Germinal center (tissue), 1 donor: ENCODE measurements around the gene MYO1B.

Experiments
- DNase-seq: peaks from one replicate; pipeline ENCODE4 v3.0.0; 2012; ENCODE audit warnings: mixed read lengths, low spot score

The MYO1B gene

GRCh38 chr2:191362841-191363240 lies 117.6 kb downstream of the MYO1B start:
- DNase-seq: no peak

GRCh38 chr2:191363267-191363666 lies 118.1 kb downstream of the MYO1B start:
- DNase-seq: no peak

GRCh38 chr2:191365089-191365488 lies 119.9 kb downstream of the MYO1B start:
- DNase-seq: no peak

DNA sequence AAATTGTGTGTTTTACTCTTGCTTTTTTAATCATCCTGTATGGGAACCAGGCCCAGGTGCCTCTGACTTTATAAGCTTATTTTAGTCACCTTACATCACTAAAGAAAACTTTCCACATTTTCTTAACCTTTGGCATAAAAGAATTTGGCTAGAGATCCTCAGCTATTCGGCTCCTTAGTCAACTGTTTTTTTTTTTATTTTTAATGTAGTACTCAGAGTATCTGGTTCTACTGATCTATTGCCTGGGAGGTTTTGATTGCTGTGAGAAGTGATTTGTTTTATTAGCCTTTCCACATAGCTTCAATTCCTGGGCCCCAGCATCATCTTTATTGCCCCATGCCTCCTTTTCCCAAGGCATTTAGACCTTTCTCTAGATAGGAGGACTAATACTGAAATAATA lies 121.0 kb downstream of the MYO1B start:
- no peak for DNase-seq

DNA sequence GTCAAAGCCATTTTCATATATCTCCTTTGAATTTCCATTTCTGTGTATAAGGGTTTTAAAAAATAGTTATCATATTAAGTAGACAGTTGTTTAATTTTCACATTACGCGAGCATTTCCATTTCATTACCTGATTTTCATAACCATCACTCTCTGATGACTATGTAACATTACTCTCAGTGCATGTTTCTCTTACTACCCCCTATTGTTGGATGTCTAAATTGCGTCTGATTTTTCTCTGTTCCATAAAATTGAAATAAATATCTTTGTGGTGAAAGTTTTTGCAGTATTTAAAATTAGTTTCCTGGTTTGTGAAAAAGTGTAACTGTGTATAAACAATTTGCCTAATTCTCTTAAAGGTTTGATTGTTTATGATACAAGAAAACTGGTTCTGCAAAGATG lies 123.8 kb downstream of the MYO1B start:
- DNase-seq: no peak

- DNase-seq: no peak
These were observed 129.2 kb downstream of the MYO1B start for GRCh38 chr2:191374366-191374765.

DNA sequence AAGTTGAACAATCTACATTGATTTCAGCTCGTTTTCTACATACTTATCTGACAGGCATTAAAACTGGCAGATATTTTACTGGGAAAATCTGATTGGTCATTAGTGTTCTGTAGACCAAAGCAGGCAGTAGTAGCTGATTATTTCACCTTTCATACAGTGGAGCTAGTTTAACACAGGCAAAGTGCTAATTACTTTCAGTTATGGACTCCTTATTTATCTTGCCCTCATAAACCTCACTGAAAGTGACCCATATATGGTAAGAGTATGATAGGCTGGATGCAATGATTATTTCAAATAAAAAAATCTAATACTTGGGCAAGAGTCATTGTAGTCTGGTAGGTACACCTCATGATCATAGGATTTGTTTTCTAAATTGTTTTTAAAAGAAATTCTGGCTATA lies 129.7 kb downstream of the MYO1B start:
- no peak for DNase-seq

GRCh38 chr2:191376981-191377629 lies 131.9 kb downstream of the MYO1B start:
- DNase-seq: no peak

DNA sequence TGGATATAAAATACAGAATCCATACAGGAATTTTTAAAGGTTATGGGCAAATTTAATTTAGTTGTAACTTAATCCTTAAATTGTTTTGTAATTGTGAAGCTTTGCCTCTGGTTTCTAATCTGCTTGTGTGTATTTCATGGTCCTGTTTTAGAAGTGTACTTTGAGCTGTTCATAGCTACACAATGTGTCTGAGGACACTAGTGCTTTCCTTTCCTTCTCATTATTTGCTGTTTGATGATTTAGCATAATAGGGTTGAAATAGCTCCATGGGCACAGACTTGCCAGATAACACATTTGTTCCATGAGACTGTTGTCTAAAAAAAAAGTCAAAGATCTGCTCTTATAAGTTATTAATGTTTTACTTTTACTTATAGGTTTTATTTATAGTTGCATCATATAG lies 134.2 kb downstream of the MYO1B start:
- no peak for DNase-seq

DNA sequence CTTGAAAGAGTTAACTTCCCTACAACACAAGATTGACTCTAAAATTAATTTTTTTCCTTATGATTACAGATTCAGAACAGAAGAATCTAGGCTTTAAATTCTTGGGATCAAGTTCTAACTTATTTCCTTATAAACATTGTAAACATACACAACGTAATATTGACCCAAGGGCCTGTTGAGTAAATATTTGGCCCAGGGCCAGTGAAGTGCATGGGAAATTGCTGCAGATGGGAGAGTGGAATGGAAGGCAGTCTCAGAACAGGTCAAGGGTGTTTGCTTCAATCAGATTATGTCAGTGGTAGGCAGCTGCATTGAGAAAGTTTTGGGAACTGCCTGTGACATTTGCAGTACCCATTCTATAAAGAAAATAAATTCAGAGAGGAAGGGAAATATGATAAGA lies 137.6 kb downstream of the MYO1B start:
- no peak for DNase-seq

DNA sequence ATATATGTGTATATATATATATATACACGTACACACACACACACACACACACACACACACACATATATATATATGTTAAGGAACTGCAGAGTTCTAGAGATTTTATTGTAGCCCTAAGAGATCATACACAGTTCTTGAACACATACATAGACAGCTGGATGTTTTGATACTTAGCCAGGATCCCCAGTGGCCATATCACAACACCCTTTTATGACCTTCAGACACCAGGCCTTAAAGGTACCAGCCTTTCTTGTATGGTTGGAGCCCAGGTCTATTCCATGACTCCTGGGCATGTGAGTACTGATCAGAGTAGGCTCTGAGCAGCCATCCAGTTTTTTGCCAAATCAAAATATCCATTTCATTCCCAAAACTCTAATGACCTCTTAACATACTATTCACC lies 138.3 kb downstream of the MYO1B start:
- DNase-seq: no peak

- DNase-seq: no peak
These were observed 139.6 kb downstream of the MYO1B start for GRCh38 chr2:191384829-191385228.

GRCh38 chr2:191385416-191386160 lies 140.4 kb downstream of the MYO1B start:
- no peak for DNase-seq

GRCh38 chr2:191386938-191387536 lies 141.8 kb downstream of the MYO1B start:
- DNase-seq: no peak

- DNase-seq: no peak
These were observed 144.1 kb downstream of the MYO1B start for GRCh38 chr2:191389288-191389687.

DNA sequence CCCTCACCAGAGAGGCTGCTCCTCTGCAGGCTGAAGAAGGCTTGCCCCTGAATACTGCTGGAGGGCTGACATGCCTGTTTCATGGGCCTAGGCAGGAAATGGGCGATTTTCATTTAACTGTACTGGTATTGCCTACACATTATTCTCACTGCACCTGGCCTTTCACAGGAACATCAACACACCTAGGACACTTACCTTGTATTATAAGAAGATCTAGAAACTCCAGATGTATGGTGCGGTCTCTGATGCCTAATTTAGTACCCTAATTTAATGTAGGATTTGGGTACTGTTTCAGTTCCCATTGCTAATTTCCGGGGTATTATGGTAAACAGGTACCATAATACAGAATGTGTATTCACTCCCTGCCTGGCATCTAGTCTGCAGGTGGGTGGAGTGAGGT lies 146.0 kb downstream of the MYO1B start:
- no peak for DNase-seq

DNA sequence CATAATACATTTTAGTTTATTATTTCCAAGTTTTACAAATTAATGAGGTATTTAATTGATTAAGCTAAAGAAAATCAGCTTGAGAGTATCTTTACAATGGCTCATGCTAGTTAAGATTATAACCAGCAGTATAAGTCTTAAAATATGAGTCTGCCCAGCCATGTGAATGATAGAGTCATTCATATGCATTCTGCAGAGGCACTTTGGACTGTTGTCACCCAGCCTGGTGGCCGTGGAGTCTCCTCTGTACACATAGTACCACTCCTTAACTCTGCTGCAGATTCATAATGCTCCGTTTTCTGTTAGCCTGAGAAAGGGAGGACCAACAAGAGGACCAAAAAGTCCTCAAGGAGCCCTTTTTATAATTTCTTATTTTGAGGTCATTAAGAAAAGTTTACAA lies 148.8 kb downstream of the MYO1B start:
- DNase-seq: no peak

- no peak for DNase-seq
These were observed 151.6 kb downstream of the MYO1B start for GRCh38 chr2:191396794-191397193.

GRCh38 chr2:191399601-191400000 lies 154.4 kb downstream of the MYO1B start:
- no peak for DNase-seq

DNA sequence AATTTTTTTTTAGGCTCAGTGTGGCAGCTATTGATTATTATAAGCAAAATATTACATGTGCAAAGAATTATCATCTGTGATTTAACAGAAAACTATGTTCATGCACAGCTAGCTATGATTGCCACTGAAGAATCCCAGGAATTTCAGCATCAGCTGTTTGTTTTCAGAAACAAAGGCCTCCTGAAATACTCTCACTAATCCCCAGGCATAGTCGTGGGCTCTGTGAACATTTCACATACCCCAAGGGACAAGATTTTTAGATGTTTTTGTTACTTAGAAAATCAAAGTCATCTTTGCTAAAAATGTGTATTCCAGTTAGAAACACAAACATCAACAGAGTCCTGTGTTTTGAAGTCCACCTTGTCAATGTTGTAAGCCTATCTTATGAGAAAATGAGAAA lies 156.1 kb downstream of the MYO1B start:
- DNase-seq: no peak

GRCh38 chr2:191402966-191403565 lies 157.9 kb downstream of the MYO1B start:
- no peak for DNase-seq

- DNase-seq: no peak
These were observed 159.4 kb downstream of the MYO1B start for GRCh38 chr2:191404568-191404991.

- DNase-seq: no peak
These were observed 160.3 kb downstream of the MYO1B start for GRCh38 chr2:191405546-191405945.
